ENCODE results near the gene RNF217.

GRCh38 chr6:125102891-125103290 is 140.7 kb downstream of the RNF217 start:
- no peak for TF ChIP-seq POLR2A (IDR thresholded peaks at IDR 0.05)
- TF ChIP-seq CTCF (IDR thresholded peaks at IDR 0.05) = no peak
- TF ChIP-seq POLR2AphosphoS5 (IDR thresholded peaks at IDR 0.05) = no peak
